Activated T-cell treated with anti-CD3 and anti-CD28 coated beads, Interleukin-2, amount 50 U/mL, for 24 hours (primary cell): ENCODE results near the gene VDR.
A peak's percentile ranks its signal among the peaks of the same experiment; 100 is the strongest.
"Not testable (repeated sequence)": the region's sequence is repeated elsewhere in the genome, so short reads cannot be mapped to it uniquely, and the experiment has no call there.

Source experiments
- DNase-seq: peaks from one replicate; pipeline ENCODE4 v3.0.0-alpha.2; 2020
- H3K27ac Mint-ChIP-seq: 2 replicates; pipeline ENCODE4 v1.8.0; 2020; ENCODE audit warnings: mild to moderate bottlenecking, mixed read lengths
- H3K27me3 Mint-ChIP-seq: 2 replicates; pipeline ENCODE4 v1.8.0; 2020; ENCODE audit warnings: mixed read lengths
- H3K36me3 Mint-ChIP-seq: 2 replicates; pipeline ENCODE4 v1.8.0; 2020; ENCODE audit warnings: low read depth, mixed read lengths
- H3K4me1 Mint-ChIP-seq: 2 replicates; pipeline ENCODE4 v1.8.0; 2020; ENCODE audit warnings: low read depth, mixed read lengths
- H3K4me3 Mint-ChIP-seq: 2 replicates; pipeline ENCODE4 v1.8.0; 2020; ENCODE audit warnings: mild to moderate bottlenecking, moderate library complexity, mixed read lengths
- H3K9me3 Mint-ChIP-seq: 2 replicates; pipeline ENCODE4 v1.8.0; 2020; ENCODE audit warnings: mixed read lengths

The VDR gene

DNA sequence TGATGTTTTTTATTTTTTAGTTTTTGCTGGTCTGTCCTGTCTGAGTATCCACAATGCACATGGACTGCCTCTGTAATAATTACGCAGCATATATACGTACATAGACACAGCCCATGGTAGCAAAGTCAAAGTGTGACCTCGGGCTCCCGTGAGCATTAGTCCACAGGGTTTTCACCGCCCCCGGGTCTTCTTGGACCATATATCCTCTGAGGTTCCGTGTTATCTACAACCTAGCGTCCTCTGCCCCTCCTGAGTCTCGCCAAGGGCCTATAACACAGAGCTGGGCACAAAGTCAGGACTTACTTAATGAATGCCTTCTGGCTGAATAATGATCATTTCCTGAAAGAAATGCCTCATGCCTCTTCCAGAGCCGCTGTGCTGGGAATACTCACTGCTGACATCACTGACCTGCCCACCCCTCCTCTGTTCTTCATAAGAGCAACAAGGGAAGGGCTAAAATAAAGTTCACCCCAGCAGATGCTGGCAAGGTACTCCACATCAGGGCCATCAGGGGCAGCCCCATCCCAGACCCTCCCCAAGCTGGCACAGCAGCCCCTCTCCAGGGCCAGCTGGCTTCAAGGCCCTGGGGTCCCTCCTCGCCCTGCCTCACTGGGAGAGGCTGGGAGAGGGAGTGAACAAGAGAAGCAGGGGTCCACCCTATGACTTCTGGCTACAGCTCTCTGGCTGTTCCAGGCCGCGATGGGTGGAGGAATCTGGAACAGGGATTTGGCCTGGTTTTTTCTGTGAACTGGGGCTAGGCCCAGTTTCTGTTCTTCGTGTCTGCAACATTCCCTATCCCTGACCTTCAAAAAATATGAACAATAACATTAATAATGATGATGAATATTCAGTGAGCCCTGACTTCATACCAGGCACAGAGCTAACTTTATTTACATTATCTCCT, 93.0 kb downstream of the VDR start:
- peaks cover 93% of the 10 kb centered on the region for H3K4me1 Mint-ChIP-seq

DNA sequence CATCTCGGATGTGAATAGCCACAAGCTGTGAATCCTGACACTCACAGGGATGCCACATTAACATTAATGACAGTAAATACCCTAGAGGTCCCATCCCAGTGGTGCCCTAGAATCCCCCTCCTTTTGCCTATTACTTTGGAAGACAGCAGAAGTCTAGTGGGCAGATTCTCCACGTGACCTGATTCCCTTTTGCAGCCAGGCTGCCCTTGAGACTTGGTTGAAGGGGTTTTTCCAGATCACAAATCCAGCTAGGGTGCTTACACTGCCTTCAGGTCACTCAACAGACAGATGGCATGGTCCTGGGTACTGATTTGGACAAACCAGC, 93.8 kb downstream of the VDR start:
- Mint-ChIP-seq H3K4me1 (peaks cover 93% of the 10 kb centered on the region), H3K9me3 (peaks cover 3% of the 10 kb centered on the region), H3K36me3 (peaks cover 78% of the 10 kb centered on the region), H3K27ac (peak overlapping the region; percentile 99), H3K4me3 (peak overlapping the region; percentile 96), H3K27me3 (no peaks in the 10 kb centered on the region)
- DNase-seq: no peak

More for the DNA sequence above, 93.0 kb downstream of the VDR start:
- Mint-ChIP-seq H3K27me3 (no peaks in the 10 kb centered on the region), H3K4me3 (peak overlapping the region; percentile 96), H3K36me3 (peaks cover 76% of the 10 kb centered on the region), H3K9me3 (peaks cover 3% of the 10 kb centered on the region), H3K27ac (peak overlapping the region; percentile 99)
- DNase-seq: no peak

DNA sequence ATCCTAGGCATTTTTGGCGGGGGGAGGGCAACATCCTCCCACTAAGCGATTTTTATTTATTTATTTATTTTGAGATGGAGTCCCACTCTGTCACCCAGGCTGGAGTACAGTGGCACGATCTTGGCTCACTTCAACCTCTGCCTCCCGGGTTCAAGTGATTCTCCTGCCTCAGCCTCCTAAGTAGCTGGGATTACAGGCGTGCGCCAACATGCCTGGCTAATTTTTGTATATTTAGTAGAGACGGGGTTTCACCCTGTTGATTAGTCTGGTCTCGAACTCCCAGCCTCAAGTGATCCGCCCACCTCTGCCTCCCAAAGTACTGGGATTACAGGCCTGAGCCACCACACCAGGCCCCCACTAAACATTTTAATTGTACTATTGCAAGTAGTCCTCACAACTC, 95.3 kb downstream of the VDR start:
- H3K27ac Mint-ChIP-seq: peak overlapping the region; percentile 99
- DNase-seq: not testable (repeated sequence)

DNA sequence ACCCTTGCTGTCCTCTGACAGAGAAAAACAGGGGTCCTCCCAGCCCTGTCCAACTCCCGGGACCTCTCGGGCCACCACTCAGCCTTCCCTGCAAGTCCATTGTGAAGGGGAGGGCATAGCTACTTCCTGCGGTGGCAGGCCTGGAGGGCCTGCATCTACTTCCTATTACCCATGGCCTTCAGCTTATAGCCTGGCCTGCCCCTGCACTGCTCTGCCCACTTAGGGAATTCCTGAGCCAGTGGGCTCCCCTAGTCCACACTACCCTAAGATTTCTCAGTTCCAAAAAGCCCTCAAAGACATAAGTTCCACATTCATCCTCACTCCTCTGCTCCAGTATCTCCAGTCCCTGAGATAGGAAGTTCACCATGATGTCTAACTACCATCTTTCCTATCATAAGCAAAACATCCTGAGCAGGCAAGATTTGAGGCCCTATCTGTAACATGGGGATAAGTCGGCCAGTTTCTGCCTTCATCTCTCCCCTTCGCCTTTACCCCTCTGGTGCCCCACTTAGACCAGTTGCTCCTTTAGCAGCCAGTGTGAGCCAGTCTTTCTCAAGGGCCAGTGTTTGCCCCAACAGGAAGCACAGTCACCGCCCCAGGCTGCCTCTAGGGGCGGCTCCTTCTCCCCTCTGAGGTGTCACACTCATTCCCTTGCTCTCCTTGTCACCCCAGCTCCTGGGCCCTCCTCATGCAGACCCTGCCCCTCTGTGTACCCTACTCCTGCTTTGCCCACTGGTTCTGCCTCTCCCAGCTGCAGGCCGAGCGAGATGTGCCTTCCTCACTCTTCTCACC, 96.0 kb downstream of the VDR start:
- H3K4me1 Mint-ChIP-seq: peaks cover 94% of the 10 kb centered on the region
- no peaks in the 10 kb centered on the region for H3K9me3 Mint-ChIP-seq
- DNase-seq: peak; percentile 73
- peak overlapping the region; percentile 96 for H3K27ac Mint-ChIP-seq
- H3K36me3 Mint-ChIP-seq: peaks cover 78% of the 10 kb centered on the region
- H3K4me3 Mint-ChIP-seq: peak overlapping the region; percentile 67
- no peaks in the 10 kb centered on the region for H3K27me3 Mint-ChIP-seq

More for the DNA sequence above, 95.3 kb downstream of the VDR start:
- H3K4me1 Mint-ChIP-seq: peaks cover 94% of the 10 kb centered on the region
- not testable (repeated sequence) for H3K9me3 Mint-ChIP-seq, H3K27me3 Mint-ChIP-seq
- peaks cover 78% of the 10 kb centered on the region for H3K36me3 Mint-ChIP-seq
- peak overlapping the region; percentile 39 for H3K4me3 Mint-ChIP-seq

DNA sequence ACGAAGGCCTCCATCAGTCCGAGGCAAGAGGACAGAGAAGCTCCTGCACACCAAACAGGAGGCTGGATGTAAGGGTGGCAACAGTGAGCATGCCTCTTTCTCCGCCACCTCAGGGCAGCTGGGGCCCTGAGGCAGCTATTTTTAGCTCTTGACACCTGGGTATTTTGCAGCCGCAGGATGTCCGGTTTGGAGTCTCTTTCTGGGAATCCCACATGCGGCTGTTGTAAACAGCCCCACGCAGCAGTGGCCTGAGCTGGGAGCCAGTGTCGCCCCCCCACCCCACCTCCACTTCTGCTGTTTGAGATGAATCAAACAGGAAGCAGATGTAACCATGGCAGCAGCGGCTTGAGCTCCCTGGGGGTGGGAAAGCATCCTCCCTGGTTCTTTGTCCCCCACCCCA, 96.7 kb downstream of the VDR start:
- H3K4me1 Mint-ChIP-seq: peaks cover 94% of the 10 kb centered on the region
- no peaks in the 10 kb centered on the region for H3K9me3 Mint-ChIP-seq
- H3K36me3 Mint-ChIP-seq: peaks cover 78% of the 10 kb centered on the region
- peak; percentile 85 for DNase-seq
- H3K27me3 Mint-ChIP-seq: no peaks in the 10 kb centered on the region
- peak overlapping the region; percentile 96 for H3K27ac Mint-ChIP-seq
- peak overlapping the region; percentile 67 for H3K4me3 Mint-ChIP-seq

DNA sequence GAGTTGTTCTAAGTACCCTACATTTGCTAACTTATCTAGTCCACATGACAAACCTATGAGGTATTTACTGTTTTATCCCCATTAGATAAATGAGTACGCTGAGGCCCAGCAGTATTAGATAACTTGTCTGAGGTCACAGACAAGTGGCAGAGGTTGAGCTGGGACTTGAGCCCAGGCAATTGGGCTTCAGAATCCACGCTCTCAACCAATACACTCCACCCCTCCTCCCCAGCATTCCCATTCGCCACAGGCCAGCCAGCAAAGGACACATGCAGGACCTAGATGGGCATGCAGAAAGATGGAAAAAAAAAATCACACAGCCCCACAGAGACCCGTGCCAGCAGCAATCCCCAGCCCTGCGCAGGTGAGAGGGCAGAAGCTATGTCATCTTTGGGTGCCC, 97.5 kb downstream of the VDR start:
- H3K9me3 Mint-ChIP-seq: no peaks in the 10 kb centered on the region
- no peak for DNase-seq
- H3K4me1 Mint-ChIP-seq: peaks cover 96% of the 10 kb centered on the region
- H3K36me3 Mint-ChIP-seq: peaks cover 82% of the 10 kb centered on the region
- peak overlapping the region; percentile 96 for H3K27ac Mint-ChIP-seq
- peak overlapping the region; percentile 67 for H3K4me3 Mint-ChIP-seq
- H3K27me3 Mint-ChIP-seq: no peaks in the 10 kb centered on the region

DNA sequence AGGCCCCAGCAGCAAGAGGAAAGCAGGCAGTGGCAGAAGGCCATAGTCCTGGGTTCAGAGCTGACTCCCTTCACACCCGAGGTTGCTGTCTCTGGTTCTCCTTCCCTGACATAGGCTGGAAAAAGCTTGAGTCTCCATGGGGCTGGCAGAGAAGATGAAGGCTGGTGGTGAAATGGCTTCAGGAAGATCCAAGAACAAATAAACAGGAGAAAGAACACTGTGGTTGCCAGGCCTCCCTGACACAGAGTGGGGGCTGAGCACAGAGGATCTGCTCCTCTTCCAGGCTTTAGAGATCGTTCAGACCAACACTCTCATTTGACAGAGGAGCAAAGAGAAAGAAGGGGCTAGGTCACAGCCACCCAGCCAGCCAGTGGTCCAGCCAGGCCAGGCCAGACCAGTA, 99.4 kb downstream of the VDR start:
- Mint-ChIP-seq H3K36me3 (peaks cover 84% of the 10 kb centered on the region), H3K4me3 (peak overlapping the region; percentile 29), H3K9me3 (no peaks in the 10 kb centered on the region), H3K27me3 (no peaks in the 10 kb centered on the region), H3K4me1 (peaks cover 95% of the 10 kb centered on the region), H3K27ac (peak overlapping the region; percentile 96)
- no peak for DNase-seq

DNA sequence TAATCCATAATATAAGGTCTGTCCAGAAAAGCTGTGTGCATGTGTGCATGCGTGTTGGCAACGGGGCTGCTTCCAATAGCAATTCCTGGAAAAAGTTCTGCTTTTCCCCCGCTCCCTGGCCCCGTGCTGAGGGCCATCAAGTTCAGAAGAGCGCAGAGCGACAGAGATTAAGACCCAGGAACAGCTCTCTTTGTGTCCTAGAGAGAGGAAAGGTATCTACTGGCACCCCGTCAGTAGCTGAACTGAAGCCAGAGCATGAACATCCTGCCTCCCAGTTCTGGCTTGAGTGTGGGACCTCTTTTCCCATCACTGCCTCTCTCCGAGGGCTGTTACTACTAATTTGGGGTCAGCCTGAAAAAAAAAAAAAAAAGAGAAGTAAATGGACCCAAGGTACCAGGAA, 100.6 kb downstream of the VDR start:
- Mint-ChIP-seq H3K4me3 (no peak overlapping the region), H3K36me3 (peaks cover 88% of the 10 kb centered on the region)

DNA sequence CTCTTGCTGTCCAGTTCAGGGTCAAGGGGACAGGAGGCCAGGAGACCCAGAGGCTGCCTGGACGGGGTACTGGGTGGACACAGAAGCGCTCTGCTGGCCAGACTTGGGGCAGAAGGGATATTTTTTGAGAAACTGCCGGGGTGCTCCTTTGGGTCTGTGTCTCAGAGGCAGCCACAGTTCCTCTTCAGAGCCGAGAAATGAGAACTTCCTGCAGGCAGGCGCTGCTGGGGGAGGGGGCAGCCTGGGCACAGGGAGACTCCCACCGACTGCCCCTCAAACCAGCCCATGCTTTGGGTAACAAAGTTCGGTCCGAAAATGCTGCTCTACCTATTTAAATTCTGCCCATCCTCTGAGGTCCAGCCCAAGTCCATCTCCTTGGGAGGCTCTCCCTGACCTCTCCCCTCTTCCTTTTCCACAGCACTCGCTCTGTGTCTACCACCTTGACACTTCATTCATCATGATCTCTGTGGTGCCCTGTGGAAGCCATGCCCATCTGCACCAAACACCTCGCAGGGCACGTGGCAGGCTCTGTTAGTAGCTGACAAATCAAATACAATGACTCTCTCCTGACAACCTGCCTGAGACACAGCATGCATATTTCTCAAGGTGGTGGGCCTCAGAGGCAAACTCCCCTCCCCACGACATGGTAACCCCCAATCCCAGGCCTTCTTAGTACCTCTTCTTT, 101.5 kb downstream of the VDR start:
- H3K4me1 Mint-ChIP-seq: peaks cover 92% of the 10 kb centered on the region
- H3K36me3 Mint-ChIP-seq: peaks cover 93% of the 10 kb centered on the region
- H3K4me3 Mint-ChIP-seq: peak overlapping the region; percentile 4
- H3K9me3 Mint-ChIP-seq: no peaks in the 10 kb centered on the region
- H3K27me3 Mint-ChIP-seq: no peaks in the 10 kb centered on the region
- H3K27ac Mint-ChIP-seq: peak overlapping the region; percentile 96
- no peak for DNase-seq

More for the DNA sequence above, 100.6 kb downstream of the VDR start:
- Mint-ChIP-seq H3K4me1 (peaks cover 94% of the 10 kb centered on the region), H3K9me3 (no peaks in the 10 kb centered on the region), H3K27me3 (no peaks in the 10 kb centered on the region), H3K27ac (peak overlapping the region; percentile 96)
- DNase-seq: no peak

DNA sequence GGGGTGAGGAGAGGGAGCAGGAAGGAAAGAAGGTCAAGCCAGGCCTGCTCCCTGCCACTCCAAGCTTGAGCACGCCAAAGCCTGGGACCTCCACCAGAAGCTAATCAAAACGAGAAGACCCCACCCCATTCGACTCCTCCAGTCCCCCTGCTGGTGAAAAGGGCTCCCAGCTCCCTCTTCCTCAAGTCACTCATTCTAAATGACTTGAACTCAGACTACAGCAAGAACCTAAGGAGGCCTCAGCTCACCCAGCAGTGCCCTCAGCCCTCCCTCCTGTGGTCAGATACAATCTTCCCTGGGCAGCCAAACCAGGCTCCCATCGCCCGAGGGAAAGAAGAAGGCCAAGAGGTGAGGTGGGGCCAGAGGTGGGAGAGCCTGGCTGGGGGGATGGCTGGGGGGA, 102.5 kb downstream of the VDR start:
- peaks cover 95% of the 10 kb centered on the region for H3K36me3 Mint-ChIP-seq
- no peak for DNase-seq
- H3K9me3 Mint-ChIP-seq: no peaks in the 10 kb centered on the region
- peak overlapping the region; percentile 25 for H3K4me3 Mint-ChIP-seq
- H3K27me3 Mint-ChIP-seq: no peaks in the 10 kb centered on the region
- peaks cover 85% of the 10 kb centered on the region for H3K4me1 Mint-ChIP-seq
- H3K27ac Mint-ChIP-seq: peak overlapping the region; percentile 96

DNA sequence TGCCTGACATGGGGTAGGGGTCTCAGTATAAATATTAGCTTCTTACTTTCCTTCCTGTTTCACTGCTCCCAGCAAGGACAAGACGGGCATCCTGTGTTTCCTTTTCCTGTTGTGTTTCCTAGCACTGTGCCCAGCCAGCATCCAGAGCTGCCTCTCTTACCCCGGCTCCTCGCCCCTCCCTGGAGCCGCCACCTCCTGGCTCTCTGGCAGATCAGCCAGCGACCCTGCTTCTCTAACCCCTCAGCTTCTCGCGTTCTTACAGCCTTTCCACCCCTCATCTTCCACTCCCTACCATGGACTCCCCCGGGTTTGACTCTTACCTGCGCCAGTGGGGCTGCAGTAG, 102.9 kb downstream of the VDR start:
- H3K27ac Mint-ChIP-seq: peak overlapping the region; percentile 96
- peaks cover 95% of the 10 kb centered on the region for H3K36me3 Mint-ChIP-seq
- peak overlapping the region; percentile 25 for H3K4me3 Mint-ChIP-seq
- H3K9me3 Mint-ChIP-seq: no peaks in the 10 kb centered on the region
- peaks cover 81% of the 10 kb centered on the region for H3K4me1 Mint-ChIP-seq
- no peaks in the 10 kb centered on the region for H3K27me3 Mint-ChIP-seq
- no peak for DNase-seq

DNA sequence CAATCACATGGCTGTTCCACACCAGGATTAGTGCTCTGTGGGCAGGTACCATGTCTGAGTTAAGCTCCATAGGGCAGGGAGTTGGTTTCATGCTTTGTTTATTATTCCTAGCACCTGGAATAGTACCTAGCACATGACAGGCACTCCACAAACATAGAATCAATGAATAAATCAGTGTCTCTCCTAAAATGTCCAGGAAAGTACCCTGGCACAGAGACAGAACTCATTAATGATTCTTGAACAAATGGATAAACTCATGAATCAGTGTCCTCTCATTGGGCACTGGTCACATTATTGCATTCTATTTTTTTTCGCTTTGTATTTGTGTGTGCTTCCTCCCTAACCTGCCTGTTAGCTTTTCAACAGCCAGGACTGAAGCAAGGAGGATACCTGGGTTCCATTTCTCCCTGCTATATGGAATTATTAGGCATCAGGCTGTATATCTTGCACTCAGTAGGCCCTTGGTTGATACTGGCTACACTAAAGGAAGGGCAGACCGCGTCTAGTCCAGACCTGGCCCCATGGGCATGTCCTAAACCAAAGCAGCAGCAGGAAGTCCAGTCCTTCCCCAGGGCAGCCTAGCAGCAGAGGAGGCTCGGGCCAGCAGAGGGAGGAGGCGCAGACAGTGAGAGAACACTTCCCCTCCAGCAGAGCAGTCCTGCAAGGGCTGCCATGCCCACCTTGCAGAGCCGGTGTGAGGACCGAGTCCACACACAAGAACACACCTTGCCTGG, 103.5 kb downstream of the VDR start:
- peaks cover 95% of the 10 kb centered on the region for H3K36me3 Mint-ChIP-seq

DNA sequence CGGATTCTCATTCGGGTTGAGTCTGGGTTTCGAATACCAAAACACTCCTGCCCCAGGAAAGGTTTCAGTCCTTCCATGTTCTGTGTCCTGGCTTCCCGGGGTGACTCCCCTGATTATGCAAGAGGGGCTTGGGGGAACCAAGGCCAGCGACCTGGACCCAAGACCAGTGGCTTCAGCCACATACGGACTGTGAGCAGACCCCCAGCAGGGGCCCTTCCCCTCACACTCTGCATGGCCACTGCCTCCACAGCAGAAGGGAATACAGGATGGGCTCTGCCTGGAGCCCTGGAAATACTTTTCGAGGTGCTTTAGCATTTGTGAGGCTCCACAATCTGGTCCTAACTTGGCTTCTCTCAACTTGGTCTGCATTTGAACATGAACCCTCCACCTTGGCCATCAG, 104.2 kb downstream of the VDR start:
- H3K27ac Mint-ChIP-seq: peak overlapping the region; percentile 96
- peaks cover 94% of the 10 kb centered on the region for H3K36me3 Mint-ChIP-seq
- no peak overlapping the region for H3K4me3 Mint-ChIP-seq
- no peaks in the 10 kb centered on the region for H3K27me3 Mint-ChIP-seq
- no peaks in the 10 kb centered on the region for H3K9me3 Mint-ChIP-seq
- no peak for DNase-seq
- peaks cover 68% of the 10 kb centered on the region for H3K4me1 Mint-ChIP-seq

More for the DNA sequence above, 103.5 kb downstream of the VDR start:
- no peak for DNase-seq
- peaks cover 76% of the 10 kb centered on the region for H3K4me1 Mint-ChIP-seq
- peak overlapping the region; percentile 96 for H3K27ac Mint-ChIP-seq
- no peaks in the 10 kb centered on the region for H3K27me3 Mint-ChIP-seq
- no peaks in the 10 kb centered on the region for H3K9me3 Mint-ChIP-seq
- no peak overlapping the region for H3K4me3 Mint-ChIP-seq

DNA sequence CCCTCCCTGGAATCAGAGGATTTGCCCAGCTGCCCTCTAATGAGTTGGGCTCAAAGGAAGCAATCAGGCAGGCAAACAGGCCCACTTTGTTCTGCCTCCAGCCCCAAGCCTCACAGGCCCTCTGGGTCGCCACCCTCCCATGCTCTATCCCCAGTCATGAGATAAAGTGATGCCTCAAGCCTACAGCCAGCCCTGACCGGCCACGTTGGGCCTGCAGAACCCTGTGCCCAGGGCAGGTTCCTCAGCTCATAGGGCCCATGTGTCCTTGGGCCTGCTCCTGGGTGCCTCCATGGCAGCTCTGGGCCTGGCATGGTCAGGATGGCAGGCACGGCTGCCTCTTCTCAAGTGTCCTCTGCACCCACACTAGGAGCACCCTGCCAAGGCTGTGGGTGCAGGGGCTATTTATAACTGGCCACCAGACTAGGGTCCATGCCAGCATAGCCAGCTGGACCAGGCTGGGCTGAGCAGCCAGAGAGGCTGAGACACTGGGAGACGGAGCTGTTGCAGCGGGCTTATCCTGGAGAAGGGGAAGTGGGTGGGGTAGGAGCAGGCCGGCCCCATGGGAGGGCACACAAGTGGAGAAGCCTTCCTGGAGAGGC, 105.3 kb downstream of the VDR start:
- H3K27me3 Mint-ChIP-seq: no peaks in the 10 kb centered on the region
- peaks cover 57% of the 10 kb centered on the region for H3K4me1 Mint-ChIP-seq
- no peaks in the 10 kb centered on the region for H3K9me3 Mint-ChIP-seq
- DNase-seq: no peak
- no peak overlapping the region for H3K4me3 Mint-ChIP-seq
- H3K27ac Mint-ChIP-seq: peak overlapping the region; percentile 86
- H3K36me3 Mint-ChIP-seq: peaks cover 94% of the 10 kb centered on the region
